Endothelial cell of umbilical vein (primary cell): ENCODE data around the gene GRM7. TPM values are rescaled to one million over a fixed set of nuclear protein-coding genes. Genes with fewer than 3 reads are reported as not detected.

ENCODE experiments used
- BruUV-seq: library from RNA; stranded (reverse); fragments of 400-500 nt; replicated peaks from 2 replicates; lab custom pipeline; 2021; lab: Mats Ljungman, UMichigan
- CTCF ChIA-PET: fragments of 300-600, 350-600 bp; sonication (Branson Sonifier 250); formaldehyde crosslinking; loops from one replicate; lab custom pipeline; 2021; ENCODE audit warnings: antibody characterized with exemption, inconsistent platforms; lab: Charles Lee
- POLR2A ChIA-PET: fragments of 300-600, 350-600 bp; sonication (Branson Sonifier 250); formaldehyde crosslinking; loops from one replicate; lab custom pipeline; 2021; ENCODE audit warnings: antibody characterized with exemption, inconsistent platforms; lab: Charles Lee
- DNase-seq: peaks from one replicate; pipeline ENCODE4 v3.0.0-alpha.2; 2011; ENCODE audit warnings: low read depth, low spot score
- FAIRE-seq: peaks from 2 replicates; lab custom pipeline; 2011; peaks lifted over from hg19 to GRCh38; lab: Jason Lieb, UNC
- H2AFZ ChIP-seq: 2 replicates; pipeline ENCODE4 v1.6.0; 2012; ENCODE audit warnings: low read depth, low read length, control low read depth, inconsistent platforms
- H3K27ac ChIP-seq: 2 replicates; pipeline ENCODE4 v1.5.1; 2011; ENCODE audit warnings: low read depth, mild to moderate bottlenecking, control low read depth, low read length, moderate library complexity; ENCODE audit not compliant: insufficient read depth
- H3K27me3 ChIP-seq, 2 experiments: 2 replicates each; pipeline versions ENCODE4 v1.6.0 to v1.6.1; 2011; ENCODE audit warnings: low read length in 2 of 2, mixed read lengths in 1 of 2; ENCODE audit not compliant: control insufficient read depth in 2 of 2, insufficient read depth in 2 of 2
- H3K36me3 ChIP-seq, 2 experiments: 2 replicates in 1 of 2; 3 replicates in 1 of 2; pipeline ENCODE4 v1.5.1; 2011; ENCODE audit warnings: low read length in 2 of 2, mild to moderate bottlenecking in 1 of 2, moderate library complexity in 1 of 2; ENCODE audit not compliant: control insufficient read depth in 2 of 2, insufficient read depth in 2 of 2; ENCODE audit errors: extremely low read depth in 1 of 2
- H3K4me1 ChIP-seq: 3 replicates; pipeline ENCODE4 v1.5.1; 2011; ENCODE audit warnings: mild to moderate bottlenecking, low read length; ENCODE audit not compliant: control insufficient read depth, insufficient read depth; ENCODE audit errors: extremely low read depth
- H3K4me2 ChIP-seq: 2 replicates; pipeline ENCODE4 v1.6.1; 2011; ENCODE audit warnings: low read length, control low read depth, mixed read lengths; ENCODE audit not compliant: insufficient read depth
- H3K4me3 ChIP-seq, 3 experiments: fragments of 200-600 bp in 1 of 3; sonication (generic), shearing (Covaris generic) in 1 of 3; replicated peaks in 1 of 3; 2 replicates each; pipeline ENCODE4 v1.5.1; 2011 to 2016; ENCODE audit warnings: control low read depth in 3 of 3, low read length in 3 of 3, mild to moderate bottlenecking in 2 of 3, inconsistent platforms in 1 of 3, low read depth in 1 of 3, moderate library complexity in 1 of 3; ENCODE audit not compliant: insufficient read depth in 1 of 3
- H3K79me2 ChIP-seq: 2 replicates; pipeline ENCODE4 v1.6.0; 2012; ENCODE audit warnings: low read length, inconsistent platforms; ENCODE audit not compliant: control insufficient read depth, insufficient read depth
- H3K9ac ChIP-seq: replicated peaks from 2 replicates; pipeline ENCODE3; 2011; ENCODE audit warnings: low read length, control low read depth; ENCODE audit not compliant: insufficient read depth; ENCODE audit errors: extremely low read depth
- H3K9me1 ChIP-seq: replicated peaks from 3 replicates; pipeline ENCODE4 v1.6.0; 2011; ENCODE audit warnings: mild to moderate bottlenecking, low read length; ENCODE audit not compliant: control insufficient read depth, insufficient read depth; ENCODE audit errors: extremely low read depth
- H3K9me3 ChIP-seq: replicated peaks from 2 replicates; pipeline ENCODE4 v1.5.1; 2012; ENCODE audit warnings: low read length, inconsistent platforms; ENCODE audit not compliant: control insufficient read depth, insufficient read depth
- H4K20me1 ChIP-seq: replicated peaks from 2 replicates; pipeline ENCODE3; 2011; ENCODE audit warnings: mild to moderate bottlenecking, low read length; ENCODE audit not compliant: control insufficient read depth, insufficient read depth; ENCODE audit errors: extremely low read depth
- EZH2 ChIP-seq: IDR thresholded peaks from 2 replicates; pipeline ENCODE4 v1.6.1; 2012; ENCODE audit warnings: borderline replicate concordance, low read depth, mild to moderate bottlenecking, moderate library complexity, low read length, inconsistent platforms; ENCODE audit not compliant: severe bottlenecking
- FOS ChIP-seq: IDR thresholded peaks from 2 replicates; pipeline ENCODE4 v1.6.1; 2011; ENCODE audit warnings: mild to moderate bottlenecking, low read length, moderate library complexity, borderline replicate concordance; ENCODE audit not compliant: insufficient read depth
- GATA2 ChIP-seq: IDR thresholded peaks from 2 replicates; pipeline ENCODE4 v1.7.0; 2011; ENCODE audit warnings: low read depth, mild to moderate bottlenecking, moderate library complexity, mixed read lengths, low read length; ENCODE audit not compliant: insufficient read length, insufficient read depth
- JUN ChIP-seq: IDR thresholded peaks from 2 replicates; pipeline ENCODE4 v1.6.1; 2011; ENCODE audit warnings: borderline replicate concordance, low read depth; ENCODE audit not compliant: insufficient read length, insufficient read depth
- MYC ChIP-seq: IDR thresholded peaks from one replicate; pipeline ENCODE4 v1.6.1; 2011; ENCODE audit warnings: mild to moderate bottlenecking, low read depth, low read length
- POLR2A ChIP-seq: IDR thresholded peaks from 2 replicates; pipeline ENCODE4 v1.6.1; 2012; ENCODE audit warnings: low read depth, mild to moderate bottlenecking, control low read depth, low read length
- POLR2AphosphoS5 ChIP-seq: IDR thresholded peaks from 2 replicates; pipeline ENCODE4 v1.6.1; 2012; ENCODE audit warnings: low read depth, mild to moderate bottlenecking, control low read depth, low read length, moderate library complexity; ENCODE audit not compliant: insufficient read depth
- dilution Hi-C: fragments of 300-500 bp; cut with MboI; formaldehyde crosslinking; loops from one replicate; pipeline ENCODE4 v1.15.0; 2019; ENCODE audit warnings: low sequenced_read_pairs; ENCODE audit not compliant: extremely low pct_ligation_motif_present
- intact Hi-C: fragments of 100-400 bp; cut with micrococcal nuclease; formaldehyde crosslinking; loops from one replicate; pipeline ENCODE4 v1.10.0; 2022
- polyA plus RNA-seq, 4 experiments: library from polyadenylated mRNA; depleted of rRNA in 3 of 4; stranded (reverse) in 3 of 4; unstranded in 1 of 4; fragments of >200 nt; gene quantifications; 2 replicates each; pipeline versions ENCODE4 v1.2.1 to v1.2.3, GENCODE V29; 2011 to 2012; ENCODE audit warnings: missing spikeins in 1 of 4
- total RNA-seq: library from RNA; stranded (reverse); gene quantifications from 2 replicates; pipeline ENCODE4 v1.2.3, GENCODE V29; 2021
- TF ChIP-seq, protein P1 (sequence below): IDR thresholded peaks from 2 replicates; pipeline ENCODE4 v1.6.1; 2011; ENCODE audit not compliant: insufficient read depth, insufficient read length
- TF ChIP-seq, protein P2 (sequence below), 2 donors: IDR thresholded peaks; 1 replicate in 1 of 2; 2 replicates in 1 of 2; pipeline ENCODE4 v1.5.1; 2011; ENCODE audit warnings: low read length in 2 of 2, mild to moderate bottlenecking in 2 of 2, moderate library complexity in 2 of 2, control low read depth in 1 of 2, inconsistent platforms in 1 of 2, low read depth in 1 of 2; ENCODE audit not compliant: insufficient read depth in 1 of 2; ENCODE audit errors: extremely low read depth in 1 of 2

The GRM7 gene
- total and polyA plus RNA-seq, 2 donors (not counting 3 experiments of a cell fraction or from before 2014, with no cell fraction given): 0.12 TPM; not detected in 1

DNA sequence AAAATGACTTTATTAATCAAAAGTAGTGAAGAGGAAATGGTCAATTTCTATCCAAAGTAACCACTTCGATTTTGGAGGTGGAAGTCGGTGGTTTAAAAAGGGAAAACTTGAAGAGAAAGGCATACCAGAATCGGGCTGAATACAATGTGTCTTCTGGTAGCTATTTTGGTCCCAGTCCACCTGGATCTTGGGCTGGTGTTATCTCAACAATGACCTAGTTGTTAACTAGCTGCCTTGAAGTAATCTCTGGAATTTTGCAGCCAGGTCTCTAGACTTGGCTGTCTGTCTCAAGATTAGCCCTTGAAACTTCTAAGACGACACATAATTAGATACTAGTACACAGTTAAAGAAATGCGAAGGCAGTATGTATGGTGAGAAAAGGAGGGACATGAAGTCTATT, 409.8 kb downstream of the GRM7 start:
- FAIRE-seq: no peak
- dilution Hi-C loops: no loop called here

More for the DNA sequence above, 409.8 kb downstream of the GRM7 start:
- Histone ChIP-seq H3K9me3 (no peaks in the 10 kb centered on the region), H3K9me1 (no peaks in the 10 kb centered on the region), H3K4me3 (no peak overlapping the region), H3K4me1 (peaks cover 13% of the 10 kb centered on the region), H4K20me1 (no peaks in the 10 kb centered on the region), H3K4me2 (no peak overlapping the region), H3K9ac (no peak overlapping the region), H3K79me2 (no peaks in the 10 kb centered on the region), H2AFZ (no peak overlapping the region), H3K27me3 (no peaks in the 10 kb centered on the region), H3K27ac (no peak overlapping the region), H3K36me3 (no peaks in the 10 kb centered on the region)
- ChIA-PET POLR2A (no interaction called here), CTCF (no interaction called here)
- TF ChIP-seq POLR2AphosphoS5 (no peak), EZH2 (no peak), FOS (no peak), JUN (no peak), POLR2A (no peak), MYC (no peak), GATA2 (no peak)
- TF ChIP-seq, protein P1, sequence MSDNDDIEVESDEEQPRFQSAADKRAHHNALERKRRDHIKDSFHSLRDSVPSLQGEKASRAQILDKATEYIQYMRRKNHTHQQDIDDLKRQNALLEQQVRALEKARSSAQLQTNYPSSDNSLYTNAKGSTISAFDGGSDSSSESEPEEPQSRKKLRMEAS: no peak
- TF ChIP-seq, protein P2, sequence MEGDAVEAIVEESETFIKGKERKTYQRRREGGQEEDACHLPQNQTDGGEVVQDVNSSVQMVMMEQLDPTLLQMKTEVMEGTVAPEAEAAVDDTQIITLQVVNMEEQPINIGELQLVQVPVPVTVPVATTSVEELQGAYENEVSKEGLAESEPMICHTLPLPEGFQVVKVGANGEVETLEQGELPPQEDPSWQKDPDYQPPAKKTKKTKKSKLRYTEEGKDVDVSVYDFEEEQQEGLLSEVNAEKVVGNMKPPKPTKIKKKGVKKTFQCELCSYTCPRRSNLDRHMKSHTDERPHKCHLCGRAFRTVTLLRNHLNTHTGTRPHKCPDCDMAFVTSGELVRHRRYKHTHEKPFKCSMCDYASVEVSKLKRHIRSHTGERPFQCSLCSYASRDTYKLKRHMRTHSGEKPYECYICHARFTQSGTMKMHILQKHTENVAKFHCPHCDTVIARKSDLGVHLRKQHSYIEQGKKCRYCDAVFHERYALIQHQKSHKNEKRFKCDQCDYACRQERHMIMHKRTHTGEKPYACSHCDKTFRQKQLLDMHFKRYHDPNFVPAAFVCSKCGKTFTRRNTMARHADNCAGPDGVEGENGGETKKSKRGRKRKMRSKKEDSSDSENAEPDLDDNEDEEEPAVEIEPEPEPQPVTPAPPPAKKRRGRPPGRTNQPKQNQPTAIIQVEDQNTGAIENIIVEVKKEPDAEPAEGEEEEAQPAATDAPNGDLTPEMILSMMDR (IDR thresholded peaks at IDR 0.05; ENCODE audit: extremely low read depth in 1 of 2, insufficient read depth in 1 of 2, low read depth in 1 of 2, low read length in 2 of 2): no peak
- no peak for DNase-seq
- intact Hi-C loops: no loop called here
- no TSS peak for BruUV-seq
